DND-41 (cell line): Measurements from ENCODE around the gene CYSLTR2.

ENCODE experiments used
- CTCF ChIP-seq: IDR thresholded peaks from 2 replicates; pipeline ENCODE4 v1.5.1; 2012; ENCODE audit warnings: borderline replicate concordance, low read length, moderate library complexity, mild to moderate bottlenecking; ENCODE audit not compliant: poor library complexity, severe bottlenecking; ENCODE audit errors: extremely low read depth
- EZH2 ChIP-seq: IDR thresholded peaks from 3 replicates; pipeline ENCODE4 v1.6.1; 2012; ENCODE audit warnings: borderline replicate concordance, low read depth, mild to moderate bottlenecking, moderate library complexity, low read length, inconsistent platforms; ENCODE audit not compliant: severe bottlenecking

- TF ChIP-seq CTCF, result no peak
- no peak for TF ChIP-seq EZH2
Measured at GRCh38 chr13:48737689-48738088, 84.0 kb downstream of the CYSLTR2 start.
